ENCODE measurements around the gene PTDSS2. TPM values are rescaled to one million over a fixed set of nuclear protein-coding genes. Genes with fewer than 3 reads are reported as not detected.

Gene PTDSS2
- total RNA-seq, 1 donor from 2014 or later: 30.2 TPM

DNA sequence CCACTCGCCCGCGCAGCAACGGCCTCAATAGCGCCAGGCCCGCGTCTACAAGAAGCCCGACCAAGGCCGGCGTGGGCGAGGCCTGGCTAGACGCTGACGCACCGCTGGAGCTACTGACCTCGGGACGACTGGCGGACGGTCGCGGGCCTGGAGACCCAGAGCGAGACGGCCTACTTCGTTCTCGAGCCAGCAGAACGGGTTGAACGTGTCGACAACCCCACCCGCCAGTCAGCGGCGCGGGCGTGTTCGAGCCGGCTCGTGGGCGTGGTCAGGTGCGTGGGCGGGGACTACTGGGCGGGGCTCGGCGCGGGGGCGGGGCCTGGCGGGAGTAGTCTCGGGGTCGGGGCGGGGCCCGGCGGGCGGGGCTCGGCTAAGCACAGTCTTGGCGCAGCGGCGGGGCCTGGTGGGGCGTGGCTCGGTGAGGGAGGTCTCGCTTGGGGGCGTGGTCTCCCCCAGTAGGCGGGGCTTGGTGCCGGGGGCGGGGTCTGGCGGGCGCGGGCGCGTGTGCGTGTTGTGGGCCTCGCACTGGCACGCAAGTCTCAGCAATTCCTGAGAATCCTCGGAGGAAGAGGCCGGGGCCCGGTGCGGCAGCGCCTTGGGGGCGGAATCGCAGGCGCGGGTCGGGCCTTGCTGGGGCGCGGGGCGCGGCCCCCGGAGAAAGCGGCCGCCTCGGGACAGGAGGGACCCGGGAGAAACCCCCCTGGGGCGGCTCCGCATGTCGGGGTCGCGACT lies 57.1 kb downstream of the PTDSS2 start, which contains the start of gene RNH1:
RNH1 (minus strand) TSS at position 248 of the 732 bp plus-strand sequence. CDS start 5,080 bp downstream, outside the sequence.
- Histone ChIP-seq H3K36me3 (peaks cover 36% of the 10 kb centered on the region), H3K4me1 (peaks cover 55% of the 10 kb centered on the region), H3K27me3 (ENCODE audit: low read depth) (no peaks in the 10 kb centered on the region), H3K4me3 (peak within 1 kb of the TSS; percentile 86), H3K9me3 (replicated peaks) (no peaks in the 10 kb centered on the region), H3K27ac (replicated peaks) (peak within 1 kb of the TSS; percentile 99)
- intact Hi-C loops (cut with micrococcal nuclease): no loop called here
- TF ChIP-seq, protein P1, sequence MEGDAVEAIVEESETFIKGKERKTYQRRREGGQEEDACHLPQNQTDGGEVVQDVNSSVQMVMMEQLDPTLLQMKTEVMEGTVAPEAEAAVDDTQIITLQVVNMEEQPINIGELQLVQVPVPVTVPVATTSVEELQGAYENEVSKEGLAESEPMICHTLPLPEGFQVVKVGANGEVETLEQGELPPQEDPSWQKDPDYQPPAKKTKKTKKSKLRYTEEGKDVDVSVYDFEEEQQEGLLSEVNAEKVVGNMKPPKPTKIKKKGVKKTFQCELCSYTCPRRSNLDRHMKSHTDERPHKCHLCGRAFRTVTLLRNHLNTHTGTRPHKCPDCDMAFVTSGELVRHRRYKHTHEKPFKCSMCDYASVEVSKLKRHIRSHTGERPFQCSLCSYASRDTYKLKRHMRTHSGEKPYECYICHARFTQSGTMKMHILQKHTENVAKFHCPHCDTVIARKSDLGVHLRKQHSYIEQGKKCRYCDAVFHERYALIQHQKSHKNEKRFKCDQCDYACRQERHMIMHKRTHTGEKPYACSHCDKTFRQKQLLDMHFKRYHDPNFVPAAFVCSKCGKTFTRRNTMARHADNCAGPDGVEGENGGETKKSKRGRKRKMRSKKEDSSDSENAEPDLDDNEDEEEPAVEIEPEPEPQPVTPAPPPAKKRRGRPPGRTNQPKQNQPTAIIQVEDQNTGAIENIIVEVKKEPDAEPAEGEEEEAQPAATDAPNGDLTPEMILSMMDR (IDR thresholded peaks at IDR 0.05; ENCODE audit: borderline replicate concordance): no peak
- peak; percentile 99 for DNase-seq

DNA sequence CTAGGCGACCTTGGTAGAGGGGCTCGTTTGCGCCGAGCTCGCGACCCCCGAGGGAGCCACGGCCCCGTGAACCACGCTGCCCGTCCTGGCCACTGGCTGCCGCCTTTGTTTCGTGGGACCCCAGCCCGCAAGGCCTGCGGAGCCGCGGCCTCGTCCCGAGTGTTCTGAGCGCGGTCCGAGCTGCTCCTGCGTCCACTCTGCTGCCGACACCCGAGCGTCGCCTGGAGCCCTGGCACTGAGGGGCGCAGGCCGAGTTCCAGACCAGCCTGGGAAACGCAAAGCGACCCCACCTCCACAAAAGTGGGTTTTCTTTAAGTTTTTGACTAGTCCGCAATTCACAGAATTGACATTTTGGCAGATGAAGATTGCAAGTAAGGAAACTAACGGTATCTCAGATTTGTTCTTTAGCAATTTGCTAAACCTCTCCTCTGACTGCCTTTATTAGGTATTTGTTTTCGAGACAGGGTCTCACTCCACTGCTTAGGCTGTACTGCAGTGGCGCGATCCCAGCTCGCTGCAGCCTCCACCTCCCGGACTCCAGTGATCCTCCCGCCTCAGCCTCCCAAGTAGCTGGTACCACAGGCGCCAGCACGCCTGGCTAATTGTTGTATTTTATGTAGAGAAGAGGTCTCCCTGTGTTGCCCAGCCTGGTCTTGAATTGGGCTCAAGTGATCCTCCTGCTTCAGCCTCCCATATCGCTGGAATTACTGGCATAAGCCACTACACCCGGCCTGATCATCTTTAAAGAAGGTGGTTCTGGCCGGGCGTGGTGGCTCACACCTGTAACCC lies 57.8 kb downstream of the PTDSS2 start:
- H3K4me3 ChIP-seq: peak overlapping the region; percentile 86
- no peaks in the 10 kb centered on the region for H3K27me3 ChIP-seq (ENCODE audit: low read depth)
- TF ChIP-seq, protein P1 (IDR thresholded peaks at IDR 0.05; ENCODE audit: borderline replicate concordance): no peak
- H3K4me1 ChIP-seq: peaks cover 48% of the 10 kb centered on the region
- H3K27ac ChIP-seq (replicated peaks): peak overlapping the region; percentile 99
- intact Hi-C loops (cut with micrococcal nuclease): no loop called here
- peaks cover 38% of the 10 kb centered on the region for H3K36me3 ChIP-seq
- H3K9me3 ChIP-seq (replicated peaks): no peaks in the 10 kb centered on the region
- no peak for DNase-seq

DNA sequence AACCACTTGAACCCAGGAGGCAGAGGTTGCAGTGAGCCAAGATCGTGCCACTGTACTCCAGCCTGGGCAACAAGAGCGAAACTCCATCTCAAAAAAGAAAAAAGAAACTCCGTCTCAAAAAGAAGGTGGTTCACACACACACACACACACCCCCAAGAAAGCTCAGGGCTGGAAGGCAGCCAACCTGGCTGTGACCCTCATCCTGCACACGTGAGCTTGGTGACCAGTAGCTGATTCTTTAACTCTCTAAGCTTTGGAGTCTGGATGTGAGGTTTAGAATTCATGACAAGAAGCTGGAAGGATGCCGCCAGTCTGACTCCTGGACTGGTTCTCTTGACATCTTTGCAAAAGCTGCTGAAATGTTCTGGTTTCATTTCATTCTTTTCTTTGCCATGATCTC lies 58.9 kb downstream of the PTDSS2 start:
- Histone ChIP-seq H3K27ac (replicated peaks) (no peak overlapping the region), H3K36me3 (peaks cover 45% of the 10 kb centered on the region), H3K9me3 (replicated peaks) (no peaks in the 10 kb centered on the region), H3K27me3 (ENCODE audit: low read depth) (no peaks in the 10 kb centered on the region), H3K4me3 (no peak overlapping the region), H3K4me1 (peaks cover 37% of the 10 kb centered on the region)
- intact Hi-C loops (cut with micrococcal nuclease): no loop called here
- TF ChIP-seq, protein P1 (IDR thresholded peaks at IDR 0.05; ENCODE audit: borderline replicate concordance): no peak
- DNase-seq: no peak

DNA sequence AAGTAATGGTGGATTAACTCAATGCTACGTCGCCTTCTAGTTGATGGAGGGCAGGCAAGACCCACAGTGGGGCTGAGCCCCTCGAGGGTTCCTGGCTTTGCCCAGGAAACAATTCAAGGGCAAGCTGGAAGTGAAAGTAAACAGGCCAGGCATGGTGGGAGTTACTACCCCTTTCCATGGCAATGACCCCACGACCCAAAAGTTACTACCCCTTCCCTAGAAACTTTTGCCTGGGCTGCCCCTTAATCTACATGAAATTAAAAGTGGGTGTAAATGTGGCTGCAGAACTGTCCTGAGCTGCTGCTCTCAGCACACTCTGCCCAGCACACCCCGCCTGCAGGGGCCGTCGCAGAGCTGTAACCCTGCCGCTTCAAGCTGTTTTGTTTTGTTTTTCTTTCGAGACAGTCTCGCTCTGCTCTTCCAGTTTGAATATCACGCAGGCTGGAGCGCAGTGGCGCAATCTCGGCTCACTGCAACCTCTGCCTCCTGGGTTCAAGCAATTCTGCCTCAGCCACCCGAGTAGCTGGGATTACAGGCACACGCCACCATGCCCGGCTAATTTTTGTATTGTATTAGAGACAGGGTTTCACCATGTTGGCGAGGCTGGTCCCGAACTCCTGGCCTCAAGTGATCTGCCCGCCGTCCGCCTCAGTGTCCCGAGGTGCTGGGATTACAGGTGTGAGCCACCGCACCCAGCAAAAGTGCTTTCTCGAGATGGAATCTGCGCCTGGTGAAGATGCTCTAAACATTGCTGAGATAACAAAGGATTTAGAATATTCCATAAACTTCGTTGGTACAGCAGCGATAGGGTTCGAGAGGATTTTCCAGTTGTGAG lies 62.9 kb downstream of the PTDSS2 start:
- intact Hi-C loops (cut with micrococcal nuclease): no loop called here
- H3K9me3 ChIP-seq (replicated peaks): peaks cover 9% of the 10 kb centered on the region
- peaks cover 49% of the 10 kb centered on the region for H3K36me3 ChIP-seq
- TF ChIP-seq, protein P1 (IDR thresholded peaks at IDR 0.05; ENCODE audit: borderline replicate concordance): no peak
- H3K4me3 ChIP-seq: no peak overlapping the region
- H3K27ac ChIP-seq (replicated peaks): no peak overlapping the region
- H3K4me1 ChIP-seq: peaks cover 6% of the 10 kb centered on the region
- no peaks in the 10 kb centered on the region for H3K27me3 ChIP-seq (ENCODE audit: low read depth)
- no peak for DNase-seq

DNA sequence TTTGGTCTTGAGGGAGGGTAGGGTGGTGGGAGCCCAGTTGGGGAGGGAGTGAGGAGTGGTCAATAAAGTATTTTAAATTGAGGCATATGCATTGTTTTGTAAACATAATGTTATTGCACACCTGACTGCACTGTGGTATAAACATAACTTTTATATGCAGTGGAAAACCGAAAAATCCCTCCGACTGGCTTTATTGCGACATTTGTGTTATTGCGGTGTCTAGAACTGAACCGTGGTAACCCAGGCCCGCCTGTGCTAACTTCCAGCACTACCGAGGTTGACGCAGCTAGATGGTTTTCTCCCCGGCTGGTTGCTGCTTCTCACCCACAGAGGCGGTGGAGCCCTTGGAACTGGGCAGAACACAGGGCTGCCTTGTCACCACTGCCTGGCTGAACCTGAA lies 64.5 kb downstream of the PTDSS2 start:
- intact Hi-C loops (cut with micrococcal nuclease): no loop called here
- no peaks in the 10 kb centered on the region for H3K27me3 ChIP-seq (ENCODE audit: low read depth)
- H3K27ac ChIP-seq (replicated peaks): no peak overlapping the region
- no peak overlapping the region for H3K4me3 ChIP-seq
- H3K4me1 ChIP-seq: peaks cover 11% of the 10 kb centered on the region
- TF ChIP-seq, protein P1 (IDR thresholded peaks at IDR 0.05; ENCODE audit: borderline replicate concordance): no peak
- DNase-seq: no peak
- H3K9me3 ChIP-seq (replicated peaks): peaks cover 9% of the 10 kb centered on the region
- peaks cover 34% of the 10 kb centered on the region for H3K36me3 ChIP-seq

Measured in left ventricle myocardium inferior (tissue), 1 donor.